Stimulated activated naive CD8-positive, alpha-beta T cell treated with anti-CD3 and anti-CD28 coated beads, Interleukin-15, Interleukin-2, amounts not matched to agents 100 ng/mL and 50 ng/mL, for 24 hours (primary cell): Measurements from ENCODE around the gene AKAP1.

Source experiments
- H3K27ac Mint-ChIP-seq: one replicate; pipeline ENCODE4 v1.8.0; 2021; ENCODE audit warnings: mild to moderate bottlenecking, mixed read lengths
- H3K27me3 Mint-ChIP-seq: one replicate; pipeline ENCODE4 v1.8.0; 2021; ENCODE audit warnings: mixed read lengths
- H3K36me3 Mint-ChIP-seq: one replicate; pipeline ENCODE4 v1.8.0; 2021; ENCODE audit warnings: low read depth, mixed read lengths
- H3K4me1 Mint-ChIP-seq: one replicate; pipeline ENCODE4 v1.8.0; 2021; ENCODE audit warnings: low read depth, mixed read lengths
- H3K4me3 Mint-ChIP-seq: one replicate; pipeline ENCODE4 v1.8.0; 2021; ENCODE audit warnings: mild to moderate bottlenecking, mixed read lengths
- H3K9me3 Mint-ChIP-seq: one replicate; pipeline ENCODE4 v1.8.0; 2021; ENCODE audit warnings: mixed read lengths

AKAP1 gene

DNA sequence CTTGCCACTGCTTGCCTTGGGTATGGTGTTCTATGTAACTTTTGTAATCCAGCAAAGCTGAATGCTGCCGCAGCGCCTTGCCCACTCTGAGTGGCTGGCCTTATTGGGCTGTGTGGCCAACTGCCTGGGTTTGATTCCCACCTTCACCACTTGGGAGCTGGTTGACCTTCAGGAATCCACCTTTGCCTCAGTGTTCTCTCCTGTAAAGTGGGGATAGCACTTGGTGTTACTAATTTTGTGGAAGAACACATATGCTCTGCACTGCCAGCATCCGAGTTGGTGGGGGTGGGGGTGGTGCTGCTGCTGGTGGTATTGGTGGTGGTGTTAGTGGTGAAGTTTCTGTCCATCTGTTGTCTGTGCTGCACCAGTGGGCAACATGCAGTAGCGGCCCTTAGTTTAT, 32.8 kb downstream of the AKAP1 start:
- no peaks in the 10 kb centered on the region for H3K9me3 Mint-ChIP-seq
- no peaks in the 10 kb centered on the region for H3K4me1 Mint-ChIP-seq
- H3K4me3 Mint-ChIP-seq = no peak overlapping the region
- no peak overlapping the region for H3K27ac Mint-ChIP-seq
- H3K36me3 Mint-ChIP-seq = peaks cover 56% of the 10 kb centered on the region
- H3K27me3 Mint-ChIP-seq = no peaks in the 10 kb centered on the region

DNA sequence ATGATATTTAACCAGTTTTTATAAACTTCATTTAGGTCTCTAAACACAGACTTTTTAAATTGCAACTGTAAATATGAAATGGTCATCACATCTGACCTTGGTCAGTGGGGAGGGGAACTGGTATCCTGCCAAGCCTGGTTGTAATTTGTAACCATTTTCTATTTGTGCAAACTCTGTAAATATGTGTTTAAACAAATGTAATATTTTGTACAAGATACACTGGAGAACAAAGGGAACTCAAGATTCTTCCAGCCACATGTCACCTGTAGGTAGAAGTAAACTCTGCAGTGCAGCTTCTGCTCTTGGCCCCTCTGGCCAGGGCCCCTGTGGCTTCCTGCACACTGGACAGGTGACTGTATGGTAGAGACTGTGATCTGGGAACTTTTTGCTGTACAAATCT, 35.8 kb downstream of the AKAP1 start:
- Mint-ChIP-seq H3K36me3 (peaks cover 58% of the 10 kb centered on the region), H3K27ac (no peak overlapping the region), H3K9me3 (no peaks in the 10 kb centered on the region), H3K27me3 (no peaks in the 10 kb centered on the region), H3K4me3 (no peak overlapping the region), H3K4me1 (no peaks in the 10 kb centered on the region)

DNA sequence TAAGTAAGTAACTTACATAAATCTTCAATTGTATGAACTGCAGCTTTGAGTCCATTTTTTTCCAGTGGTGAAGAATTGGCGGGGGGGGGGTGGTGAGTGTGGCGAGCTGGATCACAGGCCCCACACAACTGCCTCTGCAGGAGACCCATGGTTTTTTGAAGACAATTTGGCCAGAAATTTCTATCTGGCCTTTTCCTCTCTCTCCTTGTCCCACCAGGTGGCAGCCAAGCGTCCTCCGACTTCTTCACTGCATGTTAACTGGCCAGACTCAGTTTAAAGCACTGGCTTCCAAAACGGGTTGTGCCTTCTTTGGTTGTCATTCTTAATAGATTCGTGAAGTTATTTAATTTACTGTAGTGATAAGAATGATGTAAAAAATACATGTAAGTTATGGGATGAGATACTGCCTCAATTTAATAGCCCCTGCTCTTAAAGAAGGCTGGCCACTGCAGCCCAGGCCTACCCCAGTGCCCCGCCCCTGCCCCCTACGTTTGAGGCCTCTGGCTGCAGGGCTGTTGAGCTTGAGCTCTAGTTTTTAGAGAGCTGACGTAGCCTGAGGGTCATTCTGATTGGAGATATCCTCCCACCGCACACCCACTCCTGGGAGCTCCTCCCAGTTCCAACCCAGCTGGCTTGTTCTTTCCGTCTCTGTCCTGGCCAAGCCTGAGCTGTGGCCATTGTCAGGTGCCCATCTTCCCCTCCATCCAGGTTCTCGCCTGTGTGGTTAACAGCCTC, 36.4 kb downstream of the AKAP1 start:
- no peaks in the 10 kb centered on the region for H3K4me1 Mint-ChIP-seq
- H3K4me3 Mint-ChIP-seq = no peak overlapping the region

DNA sequence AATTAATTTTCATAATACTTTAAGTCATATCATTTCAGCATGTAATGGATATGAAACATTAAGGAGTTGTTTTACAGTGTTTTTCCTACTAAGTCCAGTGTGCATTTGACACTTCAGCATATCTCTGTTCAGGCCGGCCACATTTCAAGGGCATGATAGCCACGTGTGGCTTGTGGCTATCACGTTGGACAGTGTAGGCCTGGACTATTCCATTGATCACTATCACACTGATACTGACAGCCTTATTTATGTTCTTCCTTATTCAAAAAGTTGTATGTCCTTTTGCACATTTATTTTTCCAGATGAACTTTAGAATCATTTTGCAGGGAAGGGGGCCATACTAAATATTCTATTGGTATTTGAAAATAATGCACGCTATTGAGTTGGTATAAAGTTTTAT, 39.0 kb downstream of the AKAP1 start:
- Mint-ChIP-seq H3K27me3 (no peaks in the 10 kb centered on the region), H3K9me3 (no peaks in the 10 kb centered on the region), H3K36me3 (peaks cover 32% of the 10 kb centered on the region), H3K4me3 (no peak overlapping the region), H3K4me1 (no peaks in the 10 kb centered on the region), H3K27ac (no peak overlapping the region)

More for the DNA sequence above, 36.4 kb downstream of the AKAP1 start:
- Mint-ChIP-seq H3K36me3 (peaks cover 55% of the 10 kb centered on the region), H3K9me3 (no peaks in the 10 kb centered on the region), H3K27ac (no peak overlapping the region), H3K27me3 (no peaks in the 10 kb centered on the region)

DNA sequence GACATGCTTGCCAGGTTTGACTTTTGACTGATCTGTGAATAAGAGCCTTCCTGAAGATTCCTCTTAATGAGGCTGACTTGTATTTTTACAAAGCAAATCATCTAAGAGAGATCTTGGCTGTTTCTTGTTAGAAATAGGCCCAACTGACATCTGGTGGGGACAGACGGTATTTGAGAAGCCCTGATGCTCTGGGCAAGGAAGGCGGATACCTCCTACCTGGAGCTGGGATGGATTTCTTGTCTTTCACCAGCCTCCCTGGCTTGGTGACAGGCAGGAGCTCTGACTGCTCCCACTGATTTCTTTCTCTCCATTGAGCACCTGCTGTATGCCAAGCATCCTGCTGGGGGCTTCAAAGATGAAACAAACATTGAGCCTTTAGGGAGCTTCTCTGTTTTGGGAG, 40.4 kb downstream of the AKAP1 start:
- Mint-ChIP-seq H3K4me3 (no peak overlapping the region), H3K27ac (no peak overlapping the region), H3K4me1 (no peaks in the 10 kb centered on the region), H3K27me3 (no peaks in the 10 kb centered on the region), H3K9me3 (no peaks in the 10 kb centered on the region), H3K36me3 (peaks cover 29% of the 10 kb centered on the region)

DNA sequence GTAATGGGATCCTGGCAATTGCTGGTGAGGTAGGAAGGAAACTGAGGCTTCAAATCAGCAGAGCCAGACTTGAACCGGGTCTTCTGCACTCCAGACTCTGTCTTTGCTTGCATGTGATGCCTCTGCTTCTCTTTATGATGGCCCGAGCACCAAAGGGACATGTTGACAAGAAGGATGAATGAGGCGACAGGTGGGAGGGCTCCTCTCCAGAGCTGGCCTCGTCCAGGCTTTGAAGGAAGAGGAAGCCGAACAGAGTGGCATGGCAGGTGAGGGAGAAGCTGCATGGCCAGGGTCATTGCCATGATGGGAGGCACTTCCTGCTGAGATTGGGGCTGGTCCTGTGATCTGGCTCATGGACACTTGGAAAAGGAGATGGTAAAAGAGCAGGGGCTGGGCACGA, 40.8 kb downstream of the AKAP1 start:
- Mint-ChIP-seq H3K9me3 (no peaks in the 10 kb centered on the region), H3K27ac (no peak overlapping the region), H3K4me1 (peaks cover 2% of the 10 kb centered on the region), H3K4me3 (no peak overlapping the region), H3K36me3 (peaks cover 25% of the 10 kb centered on the region), H3K27me3 (no peaks in the 10 kb centered on the region)

DNA sequence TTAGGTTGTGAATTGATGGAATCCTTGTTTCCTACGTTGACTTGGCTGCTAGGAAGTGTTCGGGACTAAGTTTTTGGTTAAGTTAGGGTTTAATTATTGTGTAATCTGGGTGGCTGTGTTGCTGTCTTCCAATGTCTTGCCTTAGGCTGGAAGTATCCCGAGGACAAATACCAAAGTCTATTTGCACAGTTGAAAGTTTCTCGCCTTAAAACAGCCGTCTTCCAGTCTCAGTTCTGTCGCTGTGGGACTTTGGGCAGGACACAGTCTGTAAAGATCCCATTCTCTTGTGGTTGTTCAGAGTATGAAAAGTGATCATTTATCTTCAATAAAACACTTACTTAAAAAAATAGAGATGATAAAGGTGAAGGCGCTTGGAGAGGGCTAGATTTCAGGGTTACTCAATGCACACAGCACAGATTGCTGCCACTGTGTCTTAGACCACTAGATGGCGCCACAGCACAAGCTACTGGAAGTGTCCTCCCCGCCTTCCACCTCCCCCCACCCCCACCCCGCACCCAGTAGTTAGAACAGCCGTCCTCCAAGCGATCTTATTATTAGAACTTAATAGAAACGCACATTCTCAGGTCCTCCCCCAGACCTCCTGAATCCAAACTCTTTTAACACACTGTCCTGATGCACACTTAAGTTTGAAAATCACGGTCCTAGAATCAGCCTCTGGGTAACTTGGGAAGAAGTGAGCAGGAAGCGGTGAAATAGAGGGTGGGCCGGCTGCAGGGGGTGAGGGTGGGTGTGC, 45.8 kb downstream of the AKAP1 start:
- Mint-ChIP-seq H3K9me3 (no peaks in the 10 kb centered on the region), H3K4me1 (peaks cover 10% of the 10 kb centered on the region), H3K36me3 (peaks cover 2% of the 10 kb centered on the region), H3K4me3 (no peak overlapping the region), H3K27ac (no peak overlapping the region), H3K27me3 (no peaks in the 10 kb centered on the region)

DNA sequence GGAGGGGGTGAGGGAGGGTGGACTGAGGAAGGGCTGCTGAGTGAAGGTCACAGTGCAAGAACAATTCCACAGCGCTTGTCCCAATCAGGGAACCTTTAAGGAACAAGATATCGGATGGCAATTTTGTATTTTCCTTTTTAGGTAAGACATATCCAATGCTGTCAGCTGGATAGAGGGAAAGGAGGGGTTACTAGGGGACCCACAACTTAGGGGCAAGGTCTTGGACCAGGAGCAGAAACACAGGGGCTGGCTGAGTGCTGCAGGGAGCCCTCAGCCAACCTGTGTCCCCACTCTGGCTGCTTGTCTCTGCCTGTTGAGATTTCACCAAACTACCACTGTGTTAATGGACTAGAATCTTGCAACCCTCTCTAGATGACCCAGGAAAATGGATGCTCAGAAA, 47.6 kb downstream of the AKAP1 start:
- Mint-ChIP-seq H3K36me3 (no peaks in the 10 kb centered on the region), H3K27me3 (no peaks in the 10 kb centered on the region)

DNA sequence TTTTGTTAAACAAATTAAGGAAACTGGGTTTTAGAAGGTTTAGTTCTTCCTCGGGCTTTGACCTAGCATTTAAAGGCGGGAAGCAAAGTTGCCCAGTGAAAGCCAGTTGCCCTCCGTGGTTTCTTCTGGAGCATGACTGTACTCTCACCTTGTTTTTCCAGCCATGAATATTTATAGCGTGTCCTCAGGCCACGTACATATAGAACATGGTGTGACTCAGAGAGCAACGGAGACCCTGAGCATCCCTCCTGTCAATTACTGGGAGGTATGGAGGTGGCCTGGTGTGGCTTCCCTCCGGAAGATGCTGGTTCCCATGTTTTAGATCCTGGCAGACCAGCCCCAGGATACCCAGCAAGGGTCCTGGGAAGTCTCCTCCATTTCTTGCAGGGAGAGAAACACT, 48.4 kb downstream of the AKAP1 start:
- Mint-ChIP-seq H3K27me3 (no peaks in the 10 kb centered on the region), H3K36me3 (no peaks in the 10 kb centered on the region), H3K27ac (no peak overlapping the region), H3K4me1 (peaks cover 18% of the 10 kb centered on the region), H3K9me3 (no peaks in the 10 kb centered on the region), H3K4me3 (no peak overlapping the region)

More for the DNA sequence above, 47.6 kb downstream of the AKAP1 start:
- no peaks in the 10 kb centered on the region for H3K9me3 Mint-ChIP-seq
- no peak overlapping the region for H3K27ac Mint-ChIP-seq
- H3K4me1 Mint-ChIP-seq = peaks cover 18% of the 10 kb centered on the region
- no peak overlapping the region for H3K4me3 Mint-ChIP-seq

DNA sequence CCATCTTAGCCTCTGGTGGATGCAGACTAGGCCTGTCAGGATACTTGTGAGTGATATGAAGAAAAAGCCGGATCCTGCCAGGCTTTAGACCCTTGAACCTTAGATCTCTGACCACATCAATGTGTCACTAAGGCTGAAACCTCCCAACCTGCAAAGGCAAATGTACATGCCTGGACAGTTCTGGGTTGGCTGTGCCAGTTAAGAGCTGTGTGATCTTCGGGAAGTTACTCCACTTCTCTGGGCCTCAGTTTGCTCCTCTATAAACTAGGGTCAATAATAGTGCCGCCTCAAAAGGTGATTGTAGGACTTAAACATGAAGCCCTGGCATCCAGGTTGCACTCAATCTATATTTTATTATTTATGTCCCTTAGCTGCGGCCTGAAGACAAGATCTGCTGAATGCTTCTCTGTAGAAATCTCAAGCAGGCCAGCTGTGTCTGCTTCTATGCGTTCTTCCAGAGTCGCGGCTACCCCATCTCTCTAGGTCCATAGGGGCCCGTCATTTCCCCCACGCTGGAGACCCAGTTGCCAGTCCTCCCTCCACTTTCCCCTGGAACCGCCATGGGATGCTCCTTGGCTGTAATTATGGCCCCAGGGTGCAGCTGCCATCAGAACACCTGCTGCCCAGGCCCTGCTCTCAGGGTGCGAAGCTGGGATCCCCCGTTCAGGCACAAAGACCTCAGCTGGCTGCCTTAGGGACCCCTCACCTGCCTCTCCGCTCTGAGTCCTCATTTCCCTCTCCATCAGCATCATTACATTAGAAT, 50.2 kb downstream of the AKAP1 start:
- Mint-ChIP-seq H3K27ac (no peak overlapping the region), H3K27me3 (no peaks in the 10 kb centered on the region), H3K4me3 (no peak overlapping the region), H3K36me3 (no peaks in the 10 kb centered on the region), H3K9me3 (no peaks in the 10 kb centered on the region), H3K4me1 (peaks cover 18% of the 10 kb centered on the region)

DNA sequence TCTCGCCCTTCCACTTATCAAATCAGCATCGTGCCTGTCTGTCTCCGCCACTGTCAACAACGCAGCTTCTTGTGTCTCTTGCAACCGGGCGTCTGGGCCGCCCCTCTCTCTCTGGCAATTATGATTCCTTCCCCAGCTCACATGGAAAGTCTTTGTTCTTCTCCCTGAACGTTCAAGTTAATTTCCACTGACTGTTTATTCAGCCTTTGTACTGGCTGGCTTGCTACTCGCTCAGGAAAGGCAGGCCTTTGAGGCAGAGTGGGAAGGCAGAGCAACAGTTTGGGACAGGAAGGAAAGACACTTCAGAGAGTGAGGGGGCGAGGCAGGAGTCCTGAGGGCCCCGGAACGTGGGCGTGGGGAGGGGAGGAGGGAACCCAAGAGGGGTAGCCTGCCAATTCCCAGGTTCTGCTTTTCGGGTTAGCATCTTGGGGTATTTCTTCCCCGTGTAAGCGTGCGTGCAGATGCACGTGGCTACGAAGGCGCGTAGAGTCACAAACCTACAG, 50.8 kb downstream of the AKAP1 start:
- Mint-ChIP-seq H3K36me3 (no peaks in the 10 kb centered on the region), H3K4me1 (peaks cover 17% of the 10 kb centered on the region), H3K27ac (no peak overlapping the region), H3K27me3 (no peaks in the 10 kb centered on the region), H3K9me3 (no peaks in the 10 kb centered on the region), H3K4me3 (no peak overlapping the region)

DNA sequence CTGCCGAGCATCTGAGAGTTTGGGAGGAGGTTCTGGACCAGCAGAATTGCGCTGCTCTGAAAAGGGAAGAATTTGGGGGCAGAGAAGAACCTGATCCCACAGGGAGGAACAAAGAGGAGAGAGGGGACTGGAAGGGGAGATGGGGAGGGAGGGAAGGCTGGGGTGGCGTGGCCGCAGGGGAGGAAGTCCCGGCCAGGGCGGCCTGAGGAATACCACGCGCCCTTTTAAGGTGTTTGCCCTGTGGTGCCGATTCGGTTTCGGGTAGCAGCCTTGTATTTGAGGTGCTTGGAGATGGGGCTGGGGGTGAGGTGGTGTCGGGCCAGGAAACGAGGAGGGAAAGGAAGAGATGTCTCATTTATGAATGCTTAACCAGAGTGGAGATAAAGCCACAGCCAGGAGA, 51.3 kb downstream of the AKAP1 start:
- Mint-ChIP-seq H3K9me3 (no peaks in the 10 kb centered on the region), H3K27me3 (no peaks in the 10 kb centered on the region), H3K4me3 (no peak overlapping the region), H3K4me1 (peaks cover 12% of the 10 kb centered on the region), H3K27ac (no peak overlapping the region), H3K36me3 (no peaks in the 10 kb centered on the region)

DNA sequence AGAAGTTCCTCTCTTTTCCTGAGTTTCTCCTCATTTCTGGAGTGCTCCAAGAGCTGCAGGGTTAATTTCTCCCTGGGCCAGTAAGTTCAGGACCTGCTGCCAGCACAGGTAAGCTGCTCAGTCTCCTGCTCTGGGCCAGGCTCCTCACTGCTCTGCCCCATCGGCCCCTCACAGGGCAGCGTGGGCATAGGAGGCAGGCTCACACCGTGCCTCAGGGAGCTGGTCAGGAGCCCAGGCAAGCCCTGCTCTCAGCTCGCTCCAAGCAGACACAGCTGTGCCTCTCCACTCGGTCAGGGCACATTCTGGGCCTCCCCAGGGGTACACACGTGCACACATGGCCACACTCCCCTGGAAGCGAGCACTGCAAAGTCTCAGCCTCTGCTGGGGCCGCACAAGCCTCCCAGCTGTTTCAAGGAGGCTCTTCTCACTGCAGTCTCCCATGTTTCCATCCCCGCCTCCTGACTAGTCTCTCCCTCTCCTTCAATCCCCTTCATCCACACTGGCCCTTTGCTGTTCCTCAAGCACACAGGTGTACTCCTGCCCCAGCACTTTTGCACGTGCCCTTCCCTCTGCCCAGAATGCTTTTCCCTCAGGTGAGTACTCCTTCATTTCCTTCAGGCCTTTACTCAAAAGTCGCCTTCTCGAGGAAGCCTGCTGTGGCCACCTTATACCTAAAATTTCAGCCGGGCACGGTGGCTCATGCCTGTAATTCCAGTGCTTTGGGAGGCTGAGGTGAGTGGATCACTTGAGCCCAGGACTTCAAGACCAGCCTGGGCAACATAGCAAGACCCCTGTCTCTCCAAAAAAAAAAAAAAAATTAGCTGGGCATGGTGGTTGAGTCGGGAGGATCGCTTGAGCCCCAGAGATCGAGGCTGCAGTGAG, 53.2 kb downstream of the AKAP1 start:
- Mint-ChIP-seq H3K4me3 (no peak overlapping the region), H3K27me3 (no peaks in the 10 kb centered on the region), H3K36me3 (no peaks in the 10 kb centered on the region), H3K4me1 (peaks cover 12% of the 10 kb centered on the region), H3K9me3 (no peaks in the 10 kb centered on the region), H3K27ac (no peak overlapping the region)

DNA sequence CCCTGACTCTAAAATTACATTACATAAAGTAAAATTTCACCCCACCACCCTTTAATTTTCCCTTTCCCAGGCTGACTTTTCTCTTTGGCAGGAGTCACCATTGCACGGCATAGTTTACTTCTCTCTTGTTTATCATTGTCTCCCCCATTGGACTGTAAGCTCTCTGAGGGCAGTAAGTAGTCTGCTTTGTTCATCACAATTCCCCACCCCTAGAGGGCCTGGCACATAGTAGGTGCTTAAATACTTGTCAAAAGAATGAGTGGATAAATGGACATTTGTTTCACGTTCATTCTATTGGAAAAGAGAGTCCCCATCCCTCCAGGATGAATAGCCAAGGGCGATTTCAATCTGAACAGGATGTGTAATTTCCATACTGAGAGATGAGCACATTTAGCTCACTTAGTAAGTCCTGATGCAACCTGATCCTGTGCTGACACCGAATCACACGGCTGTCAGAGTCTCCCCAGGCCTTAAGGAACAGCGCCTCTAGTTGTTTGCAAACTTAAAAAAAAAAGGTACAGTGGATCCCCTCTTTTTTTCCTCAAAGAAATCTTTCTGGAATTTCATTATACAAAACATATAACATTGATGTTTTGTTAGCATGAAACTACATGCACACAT, 54.0 kb downstream of the AKAP1 start:
- no peaks in the 10 kb centered on the region for H3K36me3 Mint-ChIP-seq
- no peaks in the 10 kb centered on the region for H3K9me3 Mint-ChIP-seq
- H3K27me3 Mint-ChIP-seq = no peaks in the 10 kb centered on the region
- H3K4me3 Mint-ChIP-seq = no peak overlapping the region
- H3K27ac Mint-ChIP-seq = no peak overlapping the region
- H3K4me1 Mint-ChIP-seq = peaks cover 12% of the 10 kb centered on the region
